ENCODE measurements around the gene RAB9B.

DNA sequence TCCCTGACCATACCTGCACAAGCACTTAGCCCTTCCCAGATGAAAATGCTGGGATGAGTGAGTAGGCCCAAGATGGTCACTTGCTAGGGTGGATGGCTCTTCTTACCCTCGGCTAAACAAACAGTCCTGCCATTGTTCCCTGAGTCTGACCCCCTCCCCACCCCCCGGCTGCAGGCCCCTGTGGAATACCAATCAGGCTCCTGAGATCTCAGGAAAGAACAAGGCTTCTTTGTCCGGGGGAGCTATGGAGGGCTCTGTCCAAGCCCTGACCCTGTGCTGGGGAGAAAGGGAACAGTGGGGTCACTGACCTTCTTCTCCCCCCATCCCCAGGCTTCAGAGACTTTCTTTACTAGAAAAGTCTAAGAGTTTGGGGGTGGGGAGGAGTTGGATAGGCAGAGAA lies 49.4 kb downstream of the RAB9B start:
- TF ChIP-seq POLR2A (IDR thresholded peaks at IDR 0.05; ENCODE audit: low read length) (no peak), GATA1 (IDR thresholded peaks at IDR 0.05; ENCODE audit: low read depth, low read length) (no peak)
